HG03469 (cell line): ENCODE results near the gene HOMER3.

Experiments used
- ATAC-seq: cut with Tn5 transposase; IDR thresholded peaks from one replicate; pipeline ENCODE4 v1.9.1; 2021; ENCODE audit warnings: mild to moderate bottlenecking, moderate library complexity, moderate number of reproducible peaks; ENCODE audit not compliant: unreplicated experiment

Gene HOMER3

GRCh38 chr19:18886972-18887371 is 54.0 kb downstream of the HOMER3 start:
- no peak for ATAC-seq

DNA sequence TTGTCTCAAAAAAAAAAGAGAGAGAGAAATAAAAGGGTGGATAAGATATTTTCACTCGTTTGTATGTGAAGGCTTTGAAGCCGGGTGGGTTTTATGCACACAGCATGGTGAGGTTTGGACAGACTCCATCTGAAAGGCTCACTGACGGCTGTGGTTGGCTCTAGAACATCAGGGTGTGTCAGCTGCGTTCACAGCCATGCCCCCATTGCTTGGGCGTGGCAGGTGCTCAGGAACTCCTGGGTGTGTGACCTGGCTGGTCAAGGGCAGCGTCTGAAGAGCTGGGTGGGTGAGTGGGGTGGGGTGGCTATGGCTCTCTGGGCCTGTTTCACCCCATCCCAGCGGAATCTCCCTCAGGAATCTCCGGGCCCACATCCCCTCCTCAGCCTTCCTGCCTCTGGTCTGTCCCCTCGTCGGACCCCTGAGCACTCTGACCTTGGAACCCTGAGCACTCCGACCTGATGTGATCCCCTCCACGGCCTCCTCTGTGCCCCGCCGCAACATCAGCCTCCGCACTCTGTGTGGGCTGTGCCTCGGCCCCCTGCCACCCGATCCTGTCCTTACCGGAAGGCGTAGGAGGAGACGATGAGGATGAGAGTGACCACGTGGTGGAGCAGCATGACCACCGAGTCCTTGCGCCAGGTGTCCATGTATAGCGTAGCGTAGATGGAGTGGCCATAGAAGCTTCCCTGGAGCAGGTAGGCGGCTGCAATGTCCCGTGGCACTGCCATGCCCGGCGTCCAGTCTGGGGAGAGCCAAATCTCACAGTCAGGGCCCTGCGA is 57.3 kb downstream of the HOMER3 start:
- no peak for ATAC-seq

GRCh38 chr19:18881491-18881890 is 59.5 kb downstream of the HOMER3 start:
- no peak for ATAC-seq

- no peak for ATAC-seq
These were observed 61.2 kb downstream of the HOMER3 start for GRCh38 chr19:18879579-18880373.
